HFFc6 (cell line): ENCODE measurements around the gene KIF26B. TPM values are rescaled to one million over a fixed set of nuclear protein-coding genes. Genes with fewer than 3 reads are reported as not detected.

Experiments
- DNase-seq: peaks from one replicate; pipeline ENCODE4 v3.0.0-alpha.2; 2018
- H3K27ac Mint-ChIP-seq: 2 replicates; pipeline ENCODE4 v1.8.0; 2020; ENCODE audit warnings: mild to moderate bottlenecking, mixed read lengths
- H3K27me3 Mint-ChIP-seq: 2 replicates; pipeline ENCODE4 v1.8.0; 2021; ENCODE audit warnings: mild to moderate bottlenecking, moderate library complexity, mixed read lengths; ENCODE audit not compliant: insufficient read depth
- H3K36me3 Mint-ChIP-seq: 2 replicates; pipeline ENCODE4 v1.8.0; 2021; ENCODE audit warnings: low read depth, mixed read lengths
- H3K4me1 Mint-ChIP-seq: 2 replicates; pipeline ENCODE4 v1.8.0; 2020; ENCODE audit warnings: low read depth, mixed read lengths
- H3K4me3 Mint-ChIP-seq: 2 replicates; pipeline ENCODE4 v1.8.0; 2020; ENCODE audit warnings: mild to moderate bottlenecking, moderate library complexity, mixed read lengths
- H3K9me3 Mint-ChIP-seq: 2 replicates; pipeline ENCODE4 v1.8.0; 2020; ENCODE audit warnings: mild to moderate bottlenecking, mixed read lengths
- CTCF ChIP-seq: fragments of 200-600 bp; sonication (generic); IDR thresholded peaks from 2 replicates; pipeline ENCODE4 v1.5.0; 2021; ENCODE audit warnings: antibody characterized with exemption, mild to moderate bottlenecking
- total RNA-seq, 6 experiments: library from RNA; stranded (reverse); fragmentation: NEBNext Ultra II Directional; extraction: Animal tissue kit (Norgen Biotek cat#: 25700); gene quantifications; 2 replicates in 1 of 6; 3 replicates in 5 of 6; pipeline ENCODE4 v1.2.3, GENCODE V29; 2021

The KIF26B gene
- total RNA-seq, 6 experiments from 2014 or later: 4.6 to 7.5 (median 5.5) TPM

- no peak for TF ChIP-seq CTCF
- no peaks in the 10 kb centered on the region for H3K9me3 Mint-ChIP-seq
- peak overlapping the region; percentile 76 for H3K4me3 Mint-ChIP-seq
- DNase-seq: no peak
- no peak overlapping the region for H3K27ac Mint-ChIP-seq
- 0 out of 2 replicates have a peak, but pooled peaks cover 5% of the 10 kb centered on the region for H3K36me3 Mint-ChIP-seq
- H3K4me1 Mint-ChIP-seq: peaks cover 12% of the 10 kb centered on the region
- H3K27me3 Mint-ChIP-seq: no peaks in the 10 kb centered on the region
Measured at GRCh38 chr1:245388687-245389086, 233.9 kb downstream of the KIF26B start.

- Mint-ChIP-seq H3K9me3 (no peaks in the 10 kb centered on the region), H3K27ac (no peak overlapping the region), H3K36me3 (0 out of 2 replicates have a peak, but pooled peaks cover 5% of the 10 kb centered on the region), H3K4me3 (no peak overlapping the region), H3K4me1 (peaks cover 12% of the 10 kb centered on the region), H3K27me3 (no peaks in the 10 kb centered on the region)
- no peak for DNase-seq
- TF ChIP-seq CTCF: no peak
Measured at GRCh38 chr1:245389873-245390272, 235.1 kb downstream of the KIF26B start.

- no peak for DNase-seq
- H3K9me3 Mint-ChIP-seq: no peaks in the 10 kb centered on the region
- no peak overlapping the region for H3K27ac Mint-ChIP-seq
- peaks cover 12% of the 10 kb centered on the region for H3K4me1 Mint-ChIP-seq
- no peak overlapping the region for H3K4me3 Mint-ChIP-seq
- no peaks in the 10 kb centered on the region for H3K27me3 Mint-ChIP-seq
- TF ChIP-seq CTCF: no peak
- 0 out of 2 replicates have a peak, but pooled peaks cover 5% of the 10 kb centered on the region for H3K36me3 Mint-ChIP-seq
Measured at GRCh38 chr1:245390975-245391374, 236.2 kb downstream of the KIF26B start.

GRCh38 chr1:245393694-245394093, 238.9 kb downstream of the KIF26B start:
- Mint-ChIP-seq H3K4me1 (peaks cover 6% of the 10 kb centered on the region), H3K27me3 (no peaks in the 10 kb centered on the region), H3K9me3 (no peaks in the 10 kb centered on the region), H3K27ac (no peak overlapping the region), H3K4me3 (no peak overlapping the region), H3K36me3 (0 out of 2 replicates have a peak, but pooled peaks cover 5% of the 10 kb centered on the region)
- DNase-seq: no peak
- no peak for TF ChIP-seq CTCF

GRCh38 chr1:245395680-245396079, 240.9 kb downstream of the KIF26B start:
- no peaks in the 10 kb centered on the region for H3K27me3 Mint-ChIP-seq
- H3K36me3 Mint-ChIP-seq: 0 out of 2 replicates have a peak, but pooled peaks cover 5% of the 10 kb centered on the region
- H3K4me3 Mint-ChIP-seq: no peak overlapping the region
- H3K9me3 Mint-ChIP-seq: no peaks in the 10 kb centered on the region
- no peak for TF ChIP-seq CTCF
- 0 out of 2 replicates have a peak, but pooled peaks cover 4% of the 10 kb centered on the region for H3K4me1 Mint-ChIP-seq
- DNase-seq: no peak
- no peak overlapping the region for H3K27ac Mint-ChIP-seq

- Mint-ChIP-seq H3K4me3 (no peak overlapping the region), H3K4me1 (0 out of 2 replicates have a peak, but pooled peaks cover 4% of the 10 kb centered on the region), H3K27ac (no peak overlapping the region), H3K27me3 (no peaks in the 10 kb centered on the region), H3K36me3 (0 out of 2 replicates have a peak, but pooled peaks cover 5% of the 10 kb centered on the region), H3K9me3 (no peaks in the 10 kb centered on the region)
- TF ChIP-seq CTCF: no peak
- DNase-seq: no peak
Measured at GRCh38 chr1:245396615-245397014, 241.8 kb downstream of the KIF26B start.
